SIG-M5 treated with dmso at 0.1 percent for 504 hours (cell line): ENCODE measurements around the gene ROR1.

Experiments
- DNase-seq: peaks from one replicate; lab custom pipeline; 2025; ENCODE audit not compliant: unreplicated experiment; lab: John Stamatoyannopoulos, UW

ROR1 gene

GRCh38 chr1:63880958-63881576 lies 107.2 kb downstream of the ROR1 start:
- DNase-seq: no peak

GRCh38 chr1:63882048-63882704 lies 108.4 kb downstream of the ROR1 start:
- no peak for DNase-seq

GRCh38 chr1:63883494-63884235 lies 109.8 kb downstream of the ROR1 start:
- DNase-seq: no peak

DNA sequence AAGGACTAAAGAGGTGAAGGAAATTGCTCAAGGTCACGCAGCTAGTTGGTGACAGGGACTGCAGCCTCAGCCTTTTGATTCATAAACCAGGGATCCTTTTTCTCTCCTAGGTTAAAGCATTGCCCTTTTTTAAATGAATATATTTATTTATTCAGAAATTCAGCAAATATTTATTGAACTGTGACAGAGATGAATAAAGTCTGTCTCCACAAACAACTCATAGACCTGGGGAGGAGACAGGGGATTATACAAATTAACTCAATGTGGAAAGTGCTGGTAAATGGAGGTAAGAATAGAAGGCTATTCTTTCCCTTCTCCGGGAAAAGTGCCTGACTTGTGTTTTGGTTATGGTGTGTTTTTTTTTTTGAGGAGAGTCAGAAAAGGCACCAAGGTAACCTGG lies 110.7 kb downstream of the ROR1 start:
- no peak for DNase-seq

DNA sequence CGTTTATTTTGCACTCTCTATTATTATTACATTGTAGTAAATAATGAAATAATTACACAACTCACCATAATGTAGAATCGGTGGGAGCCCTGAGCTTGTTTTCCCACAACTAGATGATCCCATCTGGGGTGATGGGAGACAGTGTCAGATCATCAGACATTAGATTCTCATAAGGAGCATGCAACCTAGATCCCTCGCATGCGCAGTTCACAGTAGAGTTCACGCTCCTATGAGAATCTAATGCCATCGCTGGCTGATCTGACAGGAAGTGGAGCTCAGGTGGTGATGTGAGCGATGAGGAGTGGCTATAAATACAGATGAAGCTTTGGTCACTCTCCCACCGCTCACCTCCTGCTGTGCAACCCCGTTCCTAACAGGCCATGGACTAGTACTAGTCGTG lies 112.1 kb downstream of the ROR1 start:
- no peak for DNase-seq

DNA sequence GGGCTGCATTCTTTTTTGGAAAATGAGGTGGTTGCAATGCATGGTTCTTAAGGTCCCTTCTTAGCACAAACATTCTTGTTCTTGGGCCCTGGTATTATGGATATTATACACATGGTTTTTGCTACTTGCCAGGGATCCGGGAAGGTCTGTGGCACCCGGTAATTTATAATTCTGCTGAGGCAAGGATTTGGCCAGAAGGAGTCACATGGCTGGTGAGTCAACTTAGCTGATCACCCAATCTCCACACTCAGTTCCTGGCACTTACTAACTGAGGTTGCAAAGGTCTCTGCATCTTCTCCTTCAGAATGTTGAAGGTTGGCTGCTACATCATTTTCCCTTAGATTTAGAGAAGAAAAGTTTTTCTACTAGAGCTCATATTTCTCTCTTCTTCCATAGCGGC lies 112.5 kb downstream of the ROR1 start:
- DNase-seq: no peak

DNA sequence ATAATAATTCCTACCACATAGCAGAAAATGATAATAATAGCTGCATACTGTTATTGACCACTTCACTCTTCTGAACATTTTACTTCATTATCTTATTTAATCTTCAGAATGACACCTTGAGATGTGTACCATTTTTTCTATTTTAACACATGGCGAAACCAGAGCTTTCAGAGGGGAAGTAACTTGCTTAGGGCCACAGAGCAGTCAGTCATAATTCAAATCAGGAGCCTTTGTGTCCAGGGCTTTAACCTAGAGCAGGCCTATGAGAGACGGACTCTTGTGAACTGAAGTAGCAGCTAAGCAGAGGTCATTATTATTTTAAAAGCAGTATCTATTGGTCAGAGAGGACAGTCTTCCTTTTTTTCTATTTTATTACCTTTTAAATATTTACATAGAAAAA lies 114.0 kb downstream of the ROR1 start:
- no peak for DNase-seq

DNA sequence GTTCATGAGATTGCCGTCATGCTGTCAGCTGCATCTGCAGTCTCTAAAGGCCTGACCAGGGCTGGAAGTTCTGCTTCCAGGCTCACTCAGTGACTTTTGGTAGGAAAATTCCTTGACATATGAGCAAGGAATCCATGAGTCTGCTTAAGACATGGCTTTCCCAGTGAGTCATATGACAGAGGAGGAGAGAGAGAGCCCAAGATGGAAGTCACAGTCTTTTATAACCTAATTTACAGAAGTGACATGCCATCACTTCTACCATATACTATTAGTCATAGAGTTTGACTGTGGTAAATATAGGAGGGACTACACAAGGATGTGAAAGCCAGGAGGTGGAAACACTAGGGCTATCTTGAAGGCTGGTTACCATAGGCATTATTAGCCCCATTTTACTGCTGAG lies 115.2 kb downstream of the ROR1 start:
- DNase-seq: no peak

- DNase-seq: no peak
Observed at GRCh38 chr1:63890468-63890867, 116.7 kb downstream of the ROR1 start.

DNA sequence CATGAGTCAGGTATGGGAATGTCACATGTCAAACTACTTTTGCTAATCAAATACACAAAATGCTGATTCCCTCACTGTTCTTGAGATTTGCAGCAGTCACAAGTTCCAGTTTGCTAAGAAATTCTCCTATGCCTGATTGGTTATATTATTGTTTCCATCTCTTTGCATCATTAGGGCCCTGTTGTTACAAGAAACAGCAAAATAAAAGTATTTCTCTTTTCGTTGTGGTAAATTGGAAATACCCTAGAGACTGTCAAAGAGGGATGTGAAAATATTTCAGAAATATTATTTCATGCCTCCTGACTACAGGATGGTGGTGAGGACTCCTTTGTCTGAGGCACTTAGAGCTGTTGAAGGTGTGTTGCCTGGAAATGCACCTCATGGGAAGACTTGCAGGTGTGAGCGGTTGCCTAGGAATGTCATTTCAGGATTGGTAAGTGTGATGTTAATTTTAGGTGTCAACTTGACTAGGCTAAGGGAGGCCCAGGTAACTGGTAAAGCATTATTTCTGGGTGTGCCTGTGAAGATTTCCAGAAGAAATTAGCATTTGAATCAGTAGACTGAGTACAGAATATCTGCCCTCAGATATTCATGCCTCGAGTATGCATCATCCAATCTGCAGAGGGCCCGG lies 117.4 kb downstream of the ROR1 start:
- no peak for DNase-seq

DNA sequence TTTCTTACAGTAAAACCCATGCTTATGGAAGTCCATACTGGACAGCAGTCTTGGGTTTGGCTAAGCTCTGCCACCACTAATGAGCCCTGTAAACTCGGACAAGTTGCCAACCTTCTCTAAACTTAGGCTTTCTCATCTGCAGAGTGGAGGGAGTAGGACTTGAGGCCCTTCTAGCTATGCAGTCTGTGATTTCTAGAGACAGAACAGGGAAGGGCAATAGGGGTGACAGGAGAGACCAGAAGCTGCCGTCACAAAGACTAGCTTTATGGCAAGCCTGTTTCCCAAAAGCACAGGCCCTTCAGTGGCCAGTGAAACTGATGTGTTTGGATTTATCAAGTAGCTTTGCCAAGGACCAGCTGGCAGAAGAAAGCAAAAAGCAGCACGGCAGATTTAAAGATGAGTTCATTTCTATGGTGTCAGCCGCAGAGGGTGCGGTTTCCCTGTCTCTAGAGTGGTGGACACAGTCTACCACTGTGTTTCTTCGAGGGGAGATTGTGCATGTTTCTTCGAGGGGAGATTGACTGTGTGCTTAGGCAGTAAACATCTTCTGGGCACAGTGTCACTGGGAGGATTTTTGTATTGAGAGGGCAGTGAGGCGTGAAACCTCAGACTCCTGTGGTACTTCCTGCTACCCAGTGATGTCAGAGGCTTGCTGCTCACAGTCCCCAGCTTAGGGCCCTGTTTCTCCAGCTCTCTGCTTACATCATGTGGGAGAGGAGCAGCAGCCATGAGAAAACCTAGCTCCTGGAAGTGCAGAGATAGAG lies 119.0 kb downstream of the ROR1 start:
- no peak for DNase-seq

- no peak for DNase-seq
Observed at GRCh38 chr1:63893976-63894375, 120.2 kb downstream of the ROR1 start.

GRCh38 chr1:63894627-63895265 lies 120.9 kb downstream of the ROR1 start:
- no peak for DNase-seq

- DNase-seq: no peak
Observed at GRCh38 chr1:63896755-63897154, 122.9 kb downstream of the ROR1 start.

DNA sequence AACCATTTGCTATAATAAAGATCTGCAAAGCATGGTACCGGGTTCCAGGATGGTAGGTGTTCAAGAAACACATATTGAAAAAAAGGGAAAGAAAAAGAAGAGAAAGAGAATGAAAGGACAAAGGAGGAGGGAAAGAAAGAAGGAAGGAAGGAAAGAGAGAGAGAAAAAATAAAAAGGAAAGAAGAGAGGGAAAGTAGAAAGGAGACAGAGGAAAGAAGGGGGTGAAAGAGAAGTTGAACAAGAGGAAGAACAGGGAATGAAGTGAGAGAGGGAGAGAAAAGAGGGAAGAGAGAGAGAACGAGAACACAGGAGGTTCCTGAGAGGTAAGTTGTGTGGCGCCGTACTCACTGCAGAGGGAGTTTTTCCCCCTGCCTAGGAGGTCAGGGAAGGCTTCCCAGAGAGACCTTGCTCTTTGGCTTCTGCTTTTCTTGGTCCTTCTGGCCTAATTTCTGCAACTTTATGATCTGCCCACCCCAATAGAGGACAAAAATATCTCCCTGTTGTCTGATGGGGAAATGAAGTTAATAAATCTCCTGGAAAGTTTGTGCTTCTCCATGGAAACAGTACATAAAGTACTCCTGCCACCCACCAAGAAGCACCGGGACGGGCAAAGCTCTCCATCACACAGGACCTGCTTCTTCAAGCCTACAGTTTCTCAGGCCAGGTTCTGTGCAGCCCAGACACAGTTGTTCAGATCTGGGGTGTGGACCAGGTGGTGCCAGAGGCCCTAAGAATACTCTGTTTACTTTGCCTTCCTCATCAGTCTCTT lies 124.8 kb downstream of the ROR1 start:
- no peak for DNase-seq

DNA sequence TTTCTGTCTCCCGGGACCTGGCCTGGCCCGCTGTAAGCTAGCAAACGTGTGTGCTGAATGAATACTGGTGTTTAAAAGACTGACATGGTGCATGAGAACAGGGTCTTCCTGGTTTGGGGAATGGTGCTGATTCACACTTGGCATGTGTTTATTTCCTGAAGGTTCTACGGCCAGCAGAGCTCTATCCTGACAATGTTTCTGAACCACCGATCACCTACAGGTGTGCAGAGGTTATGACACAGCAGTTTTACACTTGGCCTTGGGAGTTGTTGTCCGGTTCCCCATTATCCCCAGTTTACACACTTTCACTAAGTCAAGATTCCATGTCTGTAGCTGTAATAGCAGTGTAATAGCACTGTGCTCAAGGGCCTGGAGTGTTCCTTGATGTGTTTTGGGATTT lies 127.3 kb downstream of the ROR1 start:
- no peak for DNase-seq

- no peak for DNase-seq
Observed at GRCh38 chr1:63902844-63903589, 129.2 kb downstream of the ROR1 start.

GRCh38 chr1:63903947-63904610 lies 130.3 kb downstream of the ROR1 start:
- no peak for DNase-seq

DNA sequence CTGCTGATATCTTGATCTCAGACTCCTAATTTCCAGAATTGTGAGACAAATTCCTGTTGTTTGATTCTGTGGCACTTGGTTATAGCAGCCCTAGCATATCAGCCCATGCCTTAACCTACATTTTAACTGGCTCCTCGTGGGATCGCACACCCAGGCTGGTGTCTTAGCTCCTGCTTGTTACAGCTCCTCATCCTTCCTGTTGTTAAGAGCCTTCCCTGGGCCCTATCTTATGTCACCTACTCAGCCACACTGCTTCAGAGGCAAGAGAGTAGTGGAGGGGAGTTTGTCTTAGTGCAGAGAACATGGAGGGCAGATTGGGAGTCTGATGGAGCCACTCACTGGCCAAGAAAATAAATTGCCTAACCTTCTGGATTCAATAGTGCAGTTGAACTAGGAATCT lies 131.0 kb downstream of the ROR1 start:
- DNase-seq: no peak
